NT2/D1 (cell line): Measurements from ENCODE around the gene INTS6L.

Experiments used
- SUZ12 ChIP-seq: IDR thresholded peaks from 2 replicates; pipeline ENCODE4 v1.6.1; 2011; ENCODE audit not compliant: insufficient read length, insufficient read depth; ENCODE audit errors: extremely low read depth
- YY1 ChIP-seq: IDR thresholded peaks from 2 replicates; pipeline ENCODE4 v1.6.1; 2011; ENCODE audit not compliant: insufficient read length, insufficient read depth
- ZNF274 ChIP-seq: IDR thresholded peaks from 2 replicates; pipeline ENCODE4 v1.6.1; 2011; ENCODE audit warnings: mild to moderate bottlenecking, low read depth, low read length

- TF ChIP-seq YY1 (no peak), SUZ12 (no peak), ZNF274 (no peak)
Measured at GRCh38 chrX:135572436-135572835, 52.0 kb downstream of the INTS6L start.
